ENCODE results near the gene PLG.
"Not testable (repeated sequence)": the region's sequence is repeated elsewhere in the genome, so short reads cannot be mapped to it uniquely, and the experiment has no call there.

PLG gene

GRCh38 chr6:160708993-160709392, 6.9 kb downstream of the PLG start:
- not testable (repeated sequence) for FAIRE-seq

- no peak for FAIRE-seq
These were observed 12.8 kb downstream of the PLG start for GRCh38 chr6:160714731-160715316.

GRCh38 chr6:160730911-160731310, 28.9 kb downstream of the PLG start:
- FAIRE-seq = no peak

GRCh38 chr6:160733050-160733646, 31.1 kb downstream of the PLG start:
- peak; percentile 40 for FAIRE-seq

- no peak for FAIRE-seq
These were observed 32.6 kb downstream of the PLG start for GRCh38 chr6:160734627-160735026.

GRCh38 chr6:160735523-160735922, 33.5 kb downstream of the PLG start:
- no peak for FAIRE-seq

- no peak for FAIRE-seq
These were observed 35.9 kb downstream of the PLG start for GRCh38 chr6:160737934-160738333.

GRCh38 chr6:160739955-160740354, 37.9 kb downstream of the PLG start:
- no peak for FAIRE-seq

- not testable (repeated sequence) for FAIRE-seq
These were observed 39.0 kb downstream of the PLG start for GRCh38 chr6:160741012-160741411.

GRCh38 chr6:160742090-160742489, 40.0 kb downstream of the PLG start:
- no peak for FAIRE-seq

GRCh38 chr6:160750276-160750689, 48.2 kb downstream of the PLG start:
- no peak for FAIRE-seq

- not testable (repeated sequence) for FAIRE-seq
These were observed 51.2 kb downstream of the PLG start for GRCh38 chr6:160753211-160753610.

- FAIRE-seq = no peak
These were observed 53.1 kb downstream of the PLG start for GRCh38 chr6:160755165-160755564.

- no peak for FAIRE-seq
These were observed 54.0 kb downstream of the PLG start for GRCh38 chr6:160756021-160756420.

- FAIRE-seq = no peak
These were observed 54.8 kb downstream of the PLG start for GRCh38 chr6:160756871-160757270.

- no peak for FAIRE-seq
These were observed 62.8 kb downstream of the PLG start for GRCh38 chr6:160764847-160765246.

- FAIRE-seq = no peak
These were observed 63.4 kb downstream of the PLG start for GRCh38 chr6:160765412-160765811.

GRCh38 chr6:160766657-160766988, 64.6 kb downstream of the PLG start:
- FAIRE-seq = no peak

- peak; percentile 11 for FAIRE-seq
These were observed 65.1 kb downstream of the PLG start for GRCh38 chr6:160766989-160767646.

- no peak for FAIRE-seq
These were observed 65.6 kb downstream of the PLG start for GRCh38 chr6:160767647-160768019.

GRCh38 chr6:160768101-160768500, 66.1 kb downstream of the PLG start:
- no peak for FAIRE-seq

- FAIRE-seq = no peak
These were observed 72.4 kb downstream of the PLG start for GRCh38 chr6:160774399-160774798.

- no peak for FAIRE-seq
These were observed 73.9 kb downstream of the PLG start for GRCh38 chr6:160775792-160776580.

GRCh38 chr6:160779095-160779494, 77.1 kb downstream of the PLG start:
- FAIRE-seq = not testable (repeated sequence)

All from TTC549 (cell line).